ENCODE measurements around the gene TMSB15B. TPM values are rescaled to one million over a fixed set of nuclear protein-coding genes. Genes with fewer than 3 reads are reported as not detected.

TMSB15B gene
- polyA plus RNA-seq, 3 donors, result 1.1 to 2.2 (median 2.0) TPM

DNA sequence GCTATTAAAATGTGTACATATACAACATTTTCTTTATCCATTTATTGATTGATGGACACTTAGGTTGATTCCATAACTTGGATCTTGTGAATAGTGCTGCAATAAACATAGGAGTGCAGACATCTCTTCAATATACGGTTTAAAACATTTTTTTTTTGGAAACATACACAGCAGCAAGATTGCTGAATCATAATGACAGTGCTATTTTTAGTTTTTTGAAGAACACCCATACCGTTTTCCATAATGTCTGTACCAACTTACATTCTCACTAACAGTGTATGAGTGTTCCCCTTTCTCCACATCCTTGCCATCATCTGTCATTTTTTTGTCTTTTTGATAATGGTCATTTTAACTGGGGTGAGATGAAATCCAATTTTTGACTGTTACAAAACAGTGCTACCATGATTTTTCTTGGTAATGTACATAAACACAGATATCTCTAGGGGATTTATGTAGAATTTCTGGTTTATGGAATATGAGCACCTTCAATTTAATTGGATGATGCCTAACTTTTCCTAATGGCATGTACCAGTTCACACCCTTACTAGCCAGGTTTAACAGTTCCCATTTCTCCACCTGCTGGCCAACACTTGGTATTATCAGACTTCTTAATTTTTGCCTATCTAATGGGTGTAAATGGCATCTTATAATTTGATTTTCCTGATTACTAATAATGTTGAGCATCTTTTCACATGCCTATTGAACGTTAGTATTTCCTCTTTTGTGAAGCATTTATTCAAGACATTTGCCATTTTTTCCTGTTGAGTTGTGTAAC is 21.0 kb upstream of the TMSB15B start:
- Mint-ChIP-seq H3K4me3 (no peak overlapping the region), H3K36me3 (no peaks in the 10 kb centered on the region), H3K27me3 (ENCODE audit: low read depth in 3 of 3) (peaks cover 0 to 5% (median 3%) of the 10 kb centered on the region in 3 donors), H3K4me1 (peaks cover 5% of the 10 kb centered on the region), H3K9me3 (peaks cover 0 to 3% (median 2%) of the 10 kb centered on the region in 7 donors), H3K27ac (no peak overlapping the region)
- no peaks in the 10 kb centered on the region for H3K27me3 ChIP-seq (ENCODE audit: control insufficient read depth in 2 of 2, insufficient read depth in 2 of 2, low read length in 2 of 2)
- H3K36me3 ChIP-seq (replicated peaks in 1 of 2; ENCODE audit: control insufficient read depth in 1 of 2, insufficient read depth in 2 of 2, low read length in 2 of 2), result no peaks in the 10 kb centered on the region
- no peaks in the 10 kb centered on the region for H3K9me3 ChIP-seq (replicated peaks in 1 of 2; ENCODE audit: control insufficient read depth in 1 of 2, insufficient read depth in 1 of 2, low read length in 2 of 2)
- H4K20me1 ChIP-seq (ENCODE audit: insufficient read depth, low read length), result no peaks in the 10 kb centered on the region
- no peak overlapping the region for H3K27ac ChIP-seq (ENCODE audit: low read depth in 1 of 2, low read length in 2 of 2)
- TF ChIP-seq, protein P1, sequence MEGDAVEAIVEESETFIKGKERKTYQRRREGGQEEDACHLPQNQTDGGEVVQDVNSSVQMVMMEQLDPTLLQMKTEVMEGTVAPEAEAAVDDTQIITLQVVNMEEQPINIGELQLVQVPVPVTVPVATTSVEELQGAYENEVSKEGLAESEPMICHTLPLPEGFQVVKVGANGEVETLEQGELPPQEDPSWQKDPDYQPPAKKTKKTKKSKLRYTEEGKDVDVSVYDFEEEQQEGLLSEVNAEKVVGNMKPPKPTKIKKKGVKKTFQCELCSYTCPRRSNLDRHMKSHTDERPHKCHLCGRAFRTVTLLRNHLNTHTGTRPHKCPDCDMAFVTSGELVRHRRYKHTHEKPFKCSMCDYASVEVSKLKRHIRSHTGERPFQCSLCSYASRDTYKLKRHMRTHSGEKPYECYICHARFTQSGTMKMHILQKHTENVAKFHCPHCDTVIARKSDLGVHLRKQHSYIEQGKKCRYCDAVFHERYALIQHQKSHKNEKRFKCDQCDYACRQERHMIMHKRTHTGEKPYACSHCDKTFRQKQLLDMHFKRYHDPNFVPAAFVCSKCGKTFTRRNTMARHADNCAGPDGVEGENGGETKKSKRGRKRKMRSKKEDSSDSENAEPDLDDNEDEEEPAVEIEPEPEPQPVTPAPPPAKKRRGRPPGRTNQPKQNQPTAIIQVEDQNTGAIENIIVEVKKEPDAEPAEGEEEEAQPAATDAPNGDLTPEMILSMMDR (IDR thresholded peaks at IDR 0.05), result peak; percentile 48
- H3K4me2 ChIP-seq (replicated peaks; ENCODE audit: extremely low read depth, low read length, poor library complexity, severe bottlenecking), result no peak overlapping the region
- no CpG with 5 or more reads among the region's 3 CpGs for WGBS (ENCODE audit: insufficient coverage)
- no peak overlapping the region for H3K4me3 ChIP-seq (replicated peaks in 1 of 3; ENCODE audit: low read depth in 2 of 3, low read length in 3 of 3)
- H2AFZ ChIP-seq (ENCODE audit: insufficient read depth, low read depth, low read length, poor library complexity, severe bottlenecking), result no peak overlapping the region
- peaks cover 0 to 7% of the 10 kb centered on the region in 2 donors for H3K4me1 ChIP-seq (ENCODE audit: control insufficient read depth in 1 of 2, insufficient read depth in 2 of 2, low read length in 2 of 2)
- DNase-seq, result peak in 2 of 3 donors; percentile 1 to 7
- intact Hi-C loops (cut with micrococcal nuclease), result no loop called here
- no peak overlapping the region for H3K9ac ChIP-seq (ENCODE audit: insufficient read depth, low read length, poor library complexity, severe bottlenecking)
- no peaks in the 10 kb centered on the region for H3K79me2 ChIP-seq (ENCODE audit: insufficient read depth, low read length)

DNA sequence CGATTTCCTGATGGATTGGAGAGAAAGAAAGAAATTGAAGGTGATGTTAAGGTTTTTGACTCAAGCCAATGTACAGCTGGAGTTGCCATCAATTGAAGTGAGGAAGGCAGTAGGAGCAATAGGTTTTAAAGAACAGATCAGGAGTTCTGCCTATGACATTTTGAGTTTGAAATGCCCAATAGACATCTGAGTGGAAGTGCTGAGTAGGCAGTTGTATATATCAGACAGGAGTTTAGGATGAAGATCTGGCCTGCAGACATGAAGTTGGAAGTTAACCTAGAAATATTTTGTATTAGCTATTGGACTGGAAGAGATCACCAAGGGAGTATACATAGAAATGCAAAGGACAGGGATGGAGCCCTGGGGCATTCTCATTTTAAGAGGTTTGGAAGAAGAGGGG is 12.9 kb upstream of the TMSB15B start:
- Histone ChIP-seq H3K9me3 (replicated peaks in 1 of 2; ENCODE audit: control insufficient read depth in 1 of 2, insufficient read depth in 1 of 2, low read length in 2 of 2) (no peaks in the 10 kb centered on the region), H3K4me3 (replicated peaks in 1 of 3; ENCODE audit: low read depth in 2 of 3, low read length in 3 of 3) (no peak overlapping the region), H3K9ac (ENCODE audit: insufficient read depth, low read length, poor library complexity, severe bottlenecking) (no peak overlapping the region), H3K36me3 (replicated peaks in 1 of 2; ENCODE audit: control insufficient read depth in 1 of 2, insufficient read depth in 2 of 2, low read length in 2 of 2) (no peaks in the 10 kb centered on the region), H3K27me3 (ENCODE audit: control insufficient read depth in 2 of 2, insufficient read depth in 2 of 2, low read length in 2 of 2) (no peaks in the 10 kb centered on the region), H2AFZ (ENCODE audit: insufficient read depth, low read depth, low read length, poor library complexity, severe bottlenecking) (no peak overlapping the region), H3K79me2 (ENCODE audit: insufficient read depth, low read length) (no peaks in the 10 kb centered on the region), H4K20me1 (ENCODE audit: insufficient read depth, low read length) (no peaks in the 10 kb centered on the region), H3K4me2 (replicated peaks; ENCODE audit: extremely low read depth, low read length, poor library complexity, severe bottlenecking) (no peak overlapping the region), H3K27ac (ENCODE audit: low read depth in 1 of 2, low read length in 2 of 2) (no peak overlapping the region), H3K4me1 (ENCODE audit: control insufficient read depth in 1 of 2, insufficient read depth in 2 of 2, low read length in 2 of 2) (no peaks in the 10 kb centered on the region)
- TF ChIP-seq, protein P1 (IDR thresholded peaks at IDR 0.05), result no peak
- no peaks in the 10 kb centered on the region for H3K4me1 Mint-ChIP-seq
- no peak for DNase-seq
- no peak overlapping the region for H3K4me3 Mint-ChIP-seq
- WGBS (ENCODE audit: insufficient coverage), result 80% methylated on average over 1 of the region's 1 CpG
- intact Hi-C loops (cut with micrococcal nuclease), result no loop called here
- no peaks in the 10 kb centered on the region for H3K36me3 Mint-ChIP-seq
- H3K27ac Mint-ChIP-seq, result no peak overlapping the region
- no peaks in the 10 kb centered on the region for H3K9me3 Mint-ChIP-seq
- peaks cover 0 to 6% (median 0%) of the 10 kb centered on the region in 3 donors for H3K27me3 Mint-ChIP-seq (ENCODE audit: low read depth in 3 of 3)
